ENCODE data around the gene NRGN. TPM values are rescaled to one million over a fixed set of nuclear protein-coding genes. Genes with fewer than 3 reads are reported as not detected.

The NRGN gene
- total RNA-seq, 2 experiments from 2014 or later, result 15.3 to 17.0 TPM

GRCh38 chr11:124759266-124760204, 19.8 kb downstream of the NRGN start:
- Mint-ChIP-seq H3K27ac (no peak overlapping the region), H3K4me1 (ENCODE audit: low read depth) (peaks cover 19% of the 10 kb centered on the region), H3K4me3 (no peak overlapping the region), H3K9me3 (no peaks in the 10 kb centered on the region), H3K27me3 (peaks cover 50% of the 10 kb centered on the region), H3K36me3 (no peaks in the 10 kb centered on the region)
- POLR2A ChIA-PET, result interaction anchor here (1.2 kb wide), 1 partner anchor 13 kb away, joined by 4 read pairs; no protein-coding TSS in a partner anchor
- intact Hi-C loops (cut with micrococcal nuclease), result loop anchor here (5.0 kb wide), 3 partner anchors 108 to 357 kb away; partner anchors contain the start of gene ROBO3
- CTCF ChIA-PET, result interaction anchor here (1.3 to 9.3 kb wide), 5 partner anchors 13 to 89 kb away, joined by 3 to 107 read pairs (median 7); no protein-coding TSS in a partner anchor
- DNase-seq, result no peak

GRCh38 chr11:124760205-124760652, 20.5 kb downstream of the NRGN start:
- no peak overlapping the region for H3K4me3 Mint-ChIP-seq
- peaks cover 50% of the 10 kb centered on the region for H3K27me3 Mint-ChIP-seq
- intact Hi-C loops (cut with micrococcal nuclease), result loop anchor here (5.0 kb wide), 2 partner anchors 107 to 358 kb away; partner anchors contain the start of gene ROBO3

GRCh38 chr11:124760806-124761205, 21.1 kb downstream of the NRGN start:
- Mint-ChIP-seq H3K27me3 (peaks cover 50% of the 10 kb centered on the region), H3K27ac (no peak overlapping the region), H3K36me3 (no peaks in the 10 kb centered on the region), H3K9me3 (no peaks in the 10 kb centered on the region), H3K4me1 (ENCODE audit: low read depth) (peaks cover 19% of the 10 kb centered on the region), H3K4me3 (peak overlapping the region; percentile 12)
- DNase-seq, result no peak
- CTCF ChIA-PET, result interaction anchor here (0.7 to 9.3 kb wide), 6 partner anchors 15 to 141 kb away, joined by 3 to 107 read pairs (median 24); partner anchors contain the start of gene MSANTD2
- intact Hi-C loops (cut with micrococcal nuclease), result loop anchor here (5.0 kb wide), 2 partner anchors 106 to 359 kb away; partner anchors contain the start of gene ROBO3
- POLR2A ChIA-PET, result interaction anchor here (0.6 kb wide), 1 partner anchor 27 kb away, joined by 5 read pairs; no protein-coding TSS in a partner anchor

More at GRCh38 chr11:124760205-124760652, 20.5 kb downstream of the NRGN start:
- H3K4me1 Mint-ChIP-seq (ENCODE audit: low read depth), result peaks cover 19% of the 10 kb centered on the region
- ChIA-PET POLR2A (no interaction called here), CTCF (interaction anchor here (5.8 to 9.3 kb wide), 3 partner anchors 14 to 90 kb away, joined by 44 to 107 read pairs (median 99); no protein-coding TSS in a partner anchor)
- no peaks in the 10 kb centered on the region for H3K9me3 Mint-ChIP-seq
- no peak for DNase-seq
- H3K36me3 Mint-ChIP-seq, result no peaks in the 10 kb centered on the region
- H3K27ac Mint-ChIP-seq, result no peak overlapping the region

GRCh38 chr11:124761301-124762104, 21.8 kb downstream of the NRGN start:
- no peak for DNase-seq
- ChIA-PET CTCF (interaction anchor here (0.7 to 9.3 kb wide), 8 partner anchors 12 to 142 kb away, joined by 3 to 107 read pairs (median 36); partner anchors contain the start of gene MSANTD2), POLR2A (interaction anchor here (0.6 kb wide), 3 partner anchors 13 to 136 kb away, joined by 3 to 5 read pairs (median 4); no protein-coding TSS in a partner anchor)
- Mint-ChIP-seq H3K27me3 (peaks cover 43% of the 10 kb centered on the region), H3K27ac (no peak overlapping the region), H3K4me1 (ENCODE audit: low read depth) (peaks cover 19% of the 10 kb centered on the region), H3K4me3 (peak overlapping the region; percentile 57), H3K36me3 (peaks cover 2% of the 10 kb centered on the region), H3K9me3 (no peaks in the 10 kb centered on the region)
- intact Hi-C loops (cut with micrococcal nuclease), result loop anchor here (2.0 to 5.0 kb wide), 3 partner anchors 75 to 359 kb away; partner anchors contain the start of gene ROBO3

GRCh38 chr11:124762105-124762623, 22.4 kb downstream of the NRGN start, which contains the start of gene ESAM:
Gene ESAM (minus strand): TSS chr11:124762290. CDS start chr11:124762154, 136 bp downstream.
- H3K9me3 Mint-ChIP-seq, result no peaks in the 10 kb centered on the region
- CTCF ChIA-PET, result interaction anchor here (0.6 to 9.3 kb wide), 23 partner anchors 10 to 808 kb away, joined by 3 to 107 read pairs (median 6); partner anchors contain the start of genes MSANTD2 and VSIG2
- peak within 1 kb of the TSS; percentile 89 for H3K4me3 Mint-ChIP-seq
- peaks cover 2% of the 10 kb centered on the region for H3K36me3 Mint-ChIP-seq
- DNase-seq, result peak; percentile 75
- POLR2A ChIA-PET, result interaction anchor here (1.3 kb wide), 1 partner anchor 39 kb away, joined by 3 read pairs; no protein-coding TSS in a partner anchor
- peaks cover 38% of the 10 kb centered on the region for H3K27me3 Mint-ChIP-seq
- peaks cover 19% of the 10 kb centered on the region for H3K4me1 Mint-ChIP-seq (ENCODE audit: low read depth)
- intact Hi-C loops (cut with micrococcal nuclease), result loop anchor here (2.0 to 5.0 kb wide), 3 partner anchors 75 to 360 kb away; partner anchors contain the start of gene ROBO3
- H3K27ac Mint-ChIP-seq, result peak within 1 kb of the TSS; percentile 25

GRCh38 chr11:124762624-124763155, 22.9 kb downstream of the NRGN start:
- H3K27me3 Mint-ChIP-seq, result peaks cover 35% of the 10 kb centered on the region
- H3K36me3 Mint-ChIP-seq, result peaks cover 2% of the 10 kb centered on the region
- no peak for DNase-seq
- no peaks in the 10 kb centered on the region for H3K9me3 Mint-ChIP-seq
- peak overlapping the region; percentile 89 for H3K4me3 Mint-ChIP-seq
- intact Hi-C loops (cut with micrococcal nuclease), result loop anchor here (1.0 to 5.0 kb wide), 9 partner anchors 16 to 360 kb away; partner anchors contain the start of genes ROBO3, SIAE and SPA17
- POLR2A ChIA-PET, result interaction anchor here (1.3 to 1.4 kb wide), 2 partner anchors 16 to 39 kb away, joined by 3 read pairs; no protein-coding TSS in a partner anchor
- H3K4me1 Mint-ChIP-seq (ENCODE audit: low read depth), result peaks cover 19% of the 10 kb centered on the region
- CTCF ChIA-PET, result interaction anchor here (0.6 to 9.3 kb wide), 25 partner anchors 10 to 807 kb away, joined by 3 to 107 read pairs (median 7); partner anchors contain the start of genes MSANTD2, SIAE, SPA17 and VSIG2
- no peak overlapping the region for H3K27ac Mint-ChIP-seq

GRCh38 chr11:124763156-124763947, 23.6 kb downstream of the NRGN start:
- Mint-ChIP-seq H3K27ac (peak overlapping the region; percentile 25), H3K4me3 (peak overlapping the region; percentile 89), H3K27me3 (peaks cover 30% of the 10 kb centered on the region), H3K36me3 (peaks cover 2% of the 10 kb centered on the region), H3K4me1 (ENCODE audit: low read depth) (peaks cover 15% of the 10 kb centered on the region), H3K9me3 (no peaks in the 10 kb centered on the region)
- intact Hi-C loops (cut with micrococcal nuclease), result loop anchor here (1.0 to 5.0 kb wide), 9 partner anchors 17 to 361 kb away; partner anchors contain the start of genes ROBO3, SIAE and SPA17
- CTCF ChIA-PET, result interaction anchor here (0.6 to 9.3 kb wide), 28 partner anchors 10 to 806 kb away, joined by 3 to 107 read pairs (median 6); partner anchors contain the start of genes MSANTD2, SIAE, SPA17 and VSIG2
- peak; percentile 89 for DNase-seq
- POLR2A ChIA-PET, result interaction anchor here (0.9 to 1.4 kb wide), 4 partner anchors 17 to 92 kb away, joined by 3 to 4 read pairs (median 3); partner anchors contain the start of genes SIAE and SPA17

- H3K4me3 Mint-ChIP-seq, result no peak overlapping the region
- no peak for DNase-seq
- H3K36me3 Mint-ChIP-seq, result peaks cover 8% of the 10 kb centered on the region
- ChIA-PET CTCF (interaction anchor here (1.2 to 9.3 kb wide), 5 partner anchors 18 to 96 kb away, joined by 3 to 107 read pairs (median 51); no protein-coding TSS in a partner anchor), POLR2A (no interaction called here)
- no peak overlapping the region for H3K27ac Mint-ChIP-seq
- intact Hi-C loops (cut with micrococcal nuclease), result no loop called here
- peaks cover 7% of the 10 kb centered on the region for H3K27me3 Mint-ChIP-seq
- no peaks in the 10 kb centered on the region for H3K9me3 Mint-ChIP-seq
- H3K4me1 Mint-ChIP-seq (ENCODE audit: low read depth), result peaks cover 5% of the 10 kb centered on the region
Measured at GRCh38 chr11:124766156-124766555, 26.4 kb downstream of the NRGN start.

- peaks cover 17% of the 10 kb centered on the region for H3K36me3 Mint-ChIP-seq
- no peaks in the 10 kb centered on the region for H3K4me1 Mint-ChIP-seq (ENCODE audit: low read depth)
- intact Hi-C loops (cut with micrococcal nuclease), result no loop called here
- no peak for DNase-seq
- H3K27ac Mint-ChIP-seq, result no peak overlapping the region
- H3K9me3 Mint-ChIP-seq, result no peaks in the 10 kb centered on the region
- POLR2A ChIA-PET, result no interaction called here
- CTCF ChIA-PET, result interaction anchor here (1.0 to 1.9 kb wide), 5 partner anchors 11 to 95 kb away, joined by 3 to 9 read pairs (median 5); partner anchors contain the start of genes MSANTD2, SIAE and SPA17
- H3K27me3 Mint-ChIP-seq, result no peaks in the 10 kb centered on the region
- H3K4me3 Mint-ChIP-seq, result no peak overlapping the region
Measured at GRCh38 chr11:124768914-124769313, 29.2 kb downstream of the NRGN start.
